ENCODE results near the gene THSD4.
"Not testable (repeated sequence)": the region's sequence is repeated elsewhere in the genome, so short reads cannot be mapped to it uniquely, and the experiment has no call there.

Gene THSD4

GRCh38 chr15:71654042-71654719 is 538.9 kb downstream of the THSD4 start:
- no peak for DNase-seq (ENCODE audit: low read depth in 3 of 3)

- no peak for DNase-seq (ENCODE audit: low read depth in 3 of 3)
Observed at GRCh38 chr15:71654720-71655174, 539.5 kb downstream of the THSD4 start.

GRCh38 chr15:71656425-71656824 is 541.2 kb downstream of the THSD4 start:
- no peak for DNase-seq (ENCODE audit: low read depth in 3 of 3)

GRCh38 chr15:71657141-71657540 is 541.9 kb downstream of the THSD4 start:
- DNase-seq (ENCODE audit: low read depth in 3 of 3): no peak

GRCh38 chr15:71658036-71658435 is 542.8 kb downstream of the THSD4 start:
- no peak for DNase-seq (ENCODE audit: low read depth in 3 of 3)

GRCh38 chr15:71658827-71659729 is 543.8 kb downstream of the THSD4 start:
- DNase-seq (ENCODE audit: low read depth in 3 of 3): no peak

- no peak for DNase-seq (ENCODE audit: low read depth in 3 of 3)
Observed at GRCh38 chr15:71659730-71660067, 544.4 kb downstream of the THSD4 start.

GRCh38 chr15:71660501-71660900 is 545.2 kb downstream of the THSD4 start:
- DNase-seq (ENCODE audit: low read depth in 3 of 3): no peak

- no peak for DNase-seq (ENCODE audit: low read depth in 3 of 3)
Observed at GRCh38 chr15:71662306-71662705, 547.0 kb downstream of the THSD4 start.

- no peak for DNase-seq (ENCODE audit: low read depth in 3 of 3)
Observed at GRCh38 chr15:71664622-71665021, 549.4 kb downstream of the THSD4 start.

- no peak for DNase-seq (ENCODE audit: low read depth in 3 of 3)
Observed at GRCh38 chr15:71666763-71667620, 551.7 kb downstream of the THSD4 start.

GRCh38 chr15:71669688-71670087 is 554.4 kb downstream of the THSD4 start:
- no peak for DNase-seq (ENCODE audit: low read depth in 3 of 3)

- not testable (repeated sequence) for DNase-seq (ENCODE audit: low read depth in 3 of 3)
Observed at GRCh38 chr15:71670222-71670621, 555.0 kb downstream of the THSD4 start.

GRCh38 chr15:71674354-71674753 is 559.1 kb downstream of the THSD4 start:
- no peak for DNase-seq (ENCODE audit: low read depth in 3 of 3)

- DNase-seq (ENCODE audit: low read depth in 3 of 3): no peak
Observed at GRCh38 chr15:71677352-71677751, 562.1 kb downstream of the THSD4 start.

- no peak for DNase-seq (ENCODE audit: low read depth in 3 of 3)
Observed at GRCh38 chr15:71677766-71678165, 562.5 kb downstream of the THSD4 start.

- no peak for DNase-seq (ENCODE audit: low read depth in 3 of 3)
Observed at GRCh38 chr15:71678191-71678590, 562.9 kb downstream of the THSD4 start.

GRCh38 chr15:71678605-71679004 is 563.3 kb downstream of the THSD4 start:
- no peak for DNase-seq (ENCODE audit: low read depth in 3 of 3)

GRCh38 chr15:71679223-71679792 is 564.0 kb downstream of the THSD4 start:
- no peak for DNase-seq (ENCODE audit: low read depth in 3 of 3)

- DNase-seq (ENCODE audit: low read depth in 3 of 3): no peak
Observed at GRCh38 chr15:71679793-71680353, 564.6 kb downstream of the THSD4 start.

- DNase-seq (ENCODE audit: low read depth in 3 of 3): no peak
Observed at GRCh38 chr15:71682001-71682400, 566.7 kb downstream of the THSD4 start.
